GM19351 (cell line): ENCODE results near the gene PHF14.
A peak's percentile ranks its signal among the peaks of the same experiment; 100 is the strongest.
"Not testable (repeated sequence)": the region's sequence is repeated elsewhere in the genome, so short reads cannot be mapped to it uniquely, and the experiment has no call there.

Experiments used
- ATAC-seq: cut with Tn5 transposase; IDR thresholded peaks from one replicate; pipeline ENCODE4 v1.9.1; 2021; ENCODE audit warnings: mild to moderate bottlenecking, moderate library complexity; ENCODE audit not compliant: unreplicated experiment

The PHF14 gene

DNA sequence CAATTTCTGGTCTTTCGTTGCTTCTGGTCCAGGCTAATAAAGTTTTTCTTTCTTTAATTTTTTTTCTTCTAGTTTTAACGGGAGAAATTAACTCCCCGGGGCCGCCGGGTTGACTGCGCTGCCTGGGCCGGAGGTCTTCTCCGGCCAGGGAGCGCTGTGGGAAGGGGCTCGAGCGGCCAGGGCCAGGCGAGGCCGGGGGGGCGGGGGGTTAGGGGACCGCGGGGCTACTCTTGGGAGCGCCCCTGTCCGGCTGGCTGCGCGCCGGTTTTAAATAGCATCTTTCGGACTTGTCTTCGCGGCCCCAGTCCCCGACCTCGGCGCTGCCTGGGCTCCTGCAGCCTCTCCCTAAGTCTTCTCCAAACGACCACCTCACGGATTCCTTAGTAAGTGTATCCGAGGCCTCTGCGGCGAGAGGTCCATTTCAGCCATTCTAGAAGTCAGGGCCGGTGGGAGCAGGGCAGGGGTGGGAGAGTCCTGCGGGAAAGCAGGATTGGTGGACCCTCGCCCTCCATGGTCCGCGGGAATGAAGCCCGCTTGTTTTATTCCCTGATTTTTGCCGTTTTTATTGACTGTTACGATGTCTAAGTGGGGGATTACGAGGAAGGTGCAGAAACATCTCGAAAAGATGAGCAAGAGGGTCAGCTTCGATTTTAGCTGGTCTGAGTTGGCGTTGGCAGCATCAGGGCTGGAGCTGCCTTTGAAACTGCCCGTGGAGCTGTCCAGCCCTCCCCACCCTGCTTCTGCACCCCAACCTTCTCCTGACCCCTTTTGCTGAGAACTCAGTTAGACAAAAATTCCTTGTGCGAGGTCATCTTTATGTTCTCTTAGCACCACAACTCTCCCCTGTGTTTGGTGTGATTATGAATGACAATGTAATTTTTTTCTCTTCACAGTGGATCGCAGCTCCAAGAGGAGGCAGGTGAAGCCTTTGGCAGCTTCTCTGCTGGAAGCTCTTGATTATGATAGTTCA lies 555 bp downstream of the PHF14 start:
- ATAC-seq = peak; percentile 29

DNA sequence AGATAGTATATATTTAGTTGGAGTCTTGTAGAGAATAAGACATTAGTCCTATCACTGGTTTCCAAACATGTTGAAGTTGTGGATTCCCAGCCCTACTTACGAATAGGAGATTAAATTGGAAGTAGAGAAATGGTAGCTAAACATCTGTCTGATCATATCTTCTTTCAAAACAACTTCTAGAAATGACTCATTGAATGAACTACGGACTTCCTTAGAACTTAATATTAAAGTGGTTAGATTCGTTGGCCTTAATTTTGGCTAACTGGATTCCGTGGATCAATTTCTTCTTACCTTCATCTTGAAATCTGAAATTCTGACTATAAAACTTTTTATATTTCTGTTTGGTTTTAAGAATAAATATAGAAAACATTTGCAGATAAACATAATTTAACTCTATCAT lies 3.4 kb downstream of the PHF14 start:
- ATAC-seq = no peak

DNA sequence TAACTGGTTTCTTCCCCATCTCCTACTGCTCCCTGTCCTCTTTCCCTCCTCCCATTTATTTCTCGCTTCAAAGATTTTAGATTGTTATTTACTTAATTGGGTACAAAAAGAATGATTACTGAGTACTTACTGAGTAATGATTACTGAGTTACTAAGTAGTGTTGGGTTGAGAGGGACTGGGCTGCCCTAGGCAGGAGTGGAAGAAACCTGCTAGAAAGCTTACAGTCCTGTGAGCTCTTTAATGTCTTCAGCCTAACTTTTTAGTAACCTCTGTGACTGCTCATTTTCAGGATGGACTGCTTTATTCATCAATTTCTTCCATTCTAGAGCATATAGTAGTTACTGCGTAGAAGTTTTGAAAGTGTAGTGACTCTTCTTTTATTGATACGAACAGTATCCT lies 7.6 kb downstream of the PHF14 start:
- ATAC-seq = no peak

- ATAC-seq = not testable (repeated sequence)
These were observed 17.1 kb downstream of the PHF14 start for GRCh38 chr7:10990748-10991147.

DNA sequence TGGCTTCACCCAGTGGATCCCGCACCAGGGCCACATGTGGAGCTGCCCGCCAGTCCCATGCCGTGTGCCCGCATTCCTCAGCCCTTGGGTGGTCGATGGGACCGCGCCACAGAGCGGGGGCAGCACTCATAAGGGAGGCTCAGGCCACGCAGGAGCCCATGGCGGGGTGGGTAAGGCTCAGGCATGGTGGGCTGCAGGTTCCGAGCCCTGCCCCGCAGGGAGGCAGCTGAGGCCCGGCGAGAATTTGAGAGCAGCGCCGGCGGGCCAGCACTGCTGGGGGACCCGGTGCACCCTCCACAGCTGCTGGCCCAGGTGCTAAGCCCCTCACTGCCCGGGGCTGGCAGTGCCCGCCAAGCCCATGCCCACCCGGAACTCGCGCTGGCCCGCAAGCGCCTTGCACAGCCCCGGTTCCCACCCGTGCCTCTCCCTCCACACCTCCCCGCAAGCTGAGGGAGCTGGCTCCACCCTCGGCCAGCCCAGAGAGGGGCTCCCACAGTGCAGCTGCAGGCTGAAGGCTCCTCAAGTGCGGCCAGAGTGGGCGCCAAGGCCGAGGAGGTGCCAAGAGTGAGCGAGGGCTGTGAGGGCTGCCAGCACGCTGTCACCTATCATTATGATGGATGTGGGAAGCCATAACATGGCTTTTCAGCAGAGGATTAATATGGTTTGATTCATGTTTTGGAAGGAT lies 22.0 kb downstream of the PHF14 start:
- not testable (repeated sequence) for ATAC-seq

GRCh38 chr7:10998996-10999757 lies 25.5 kb downstream of the PHF14 start:
- no peak for ATAC-seq

- ATAC-seq = no peak
These were observed 31.5 kb downstream of the PHF14 start for GRCh38 chr7:11005202-11005601.

DNA sequence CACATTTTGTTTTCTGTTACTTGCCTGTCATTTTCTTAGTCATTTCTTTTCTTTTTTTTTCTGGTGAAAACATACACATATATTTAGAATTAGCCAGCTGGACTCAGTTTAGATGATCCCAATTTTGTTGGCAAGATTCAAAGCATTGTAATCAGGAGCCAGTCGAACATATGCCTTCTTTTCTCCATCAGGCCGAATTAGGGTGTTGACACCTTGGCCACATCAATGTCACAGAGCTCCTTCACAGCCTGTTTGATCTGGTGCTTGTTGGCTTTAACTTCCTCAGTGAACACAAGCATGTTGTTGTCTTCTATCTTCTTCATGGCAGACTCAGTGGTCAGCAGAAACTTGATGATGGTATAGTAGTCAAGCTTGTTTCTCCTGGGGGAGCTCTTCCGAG lies 32.6 kb downstream of the PHF14 start:
- no peak for ATAC-seq

DNA sequence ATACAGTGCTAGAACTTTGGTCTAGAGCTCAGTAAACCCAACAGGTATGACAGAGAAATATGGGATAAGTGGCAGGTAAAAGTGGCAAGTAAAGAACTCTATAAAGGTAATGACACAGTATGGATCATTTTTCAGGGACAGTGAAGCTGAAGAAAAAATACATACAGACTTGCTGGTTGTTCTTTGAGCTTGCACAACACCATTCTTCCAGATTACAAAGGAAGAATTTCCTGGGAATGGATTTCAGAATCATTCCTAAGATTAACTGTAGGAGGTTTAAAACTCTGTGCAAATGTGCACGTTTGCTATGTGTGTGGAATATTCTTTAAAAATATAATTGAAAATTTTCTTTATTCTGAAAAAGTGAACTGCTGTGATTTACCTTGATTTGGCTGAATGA lies 36.0 kb downstream of the PHF14 start:
- no peak for ATAC-seq

- no peak for ATAC-seq
These were observed 47.8 kb downstream of the PHF14 start for GRCh38 chr7:11021468-11021867.

GRCh38 chr7:11026452-11027359 lies 53.0 kb downstream of the PHF14 start:
- ATAC-seq = no peak

- no peak for ATAC-seq
These were observed 62.0 kb downstream of the PHF14 start for GRCh38 chr7:11035661-11036060.

DNA sequence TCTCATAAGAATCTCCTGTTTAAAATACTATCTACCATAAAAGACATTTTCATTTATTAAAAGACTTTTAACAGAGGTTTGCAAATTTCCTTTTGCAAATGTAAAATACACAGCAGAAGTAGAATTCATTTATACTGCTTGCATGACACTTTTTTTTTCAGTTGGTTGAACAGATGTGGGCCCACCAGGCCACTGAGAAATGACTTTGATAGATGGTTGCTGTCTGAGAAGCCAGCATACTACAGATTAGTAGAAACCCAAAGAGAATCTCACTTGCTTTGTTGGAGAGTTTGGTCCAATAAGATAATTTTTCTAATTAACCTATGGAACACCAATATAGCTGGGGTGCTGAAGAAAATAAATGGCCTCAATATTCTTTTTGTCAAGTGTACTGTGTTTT lies 66.3 kb downstream of the PHF14 start:
- ATAC-seq = no peak

DNA sequence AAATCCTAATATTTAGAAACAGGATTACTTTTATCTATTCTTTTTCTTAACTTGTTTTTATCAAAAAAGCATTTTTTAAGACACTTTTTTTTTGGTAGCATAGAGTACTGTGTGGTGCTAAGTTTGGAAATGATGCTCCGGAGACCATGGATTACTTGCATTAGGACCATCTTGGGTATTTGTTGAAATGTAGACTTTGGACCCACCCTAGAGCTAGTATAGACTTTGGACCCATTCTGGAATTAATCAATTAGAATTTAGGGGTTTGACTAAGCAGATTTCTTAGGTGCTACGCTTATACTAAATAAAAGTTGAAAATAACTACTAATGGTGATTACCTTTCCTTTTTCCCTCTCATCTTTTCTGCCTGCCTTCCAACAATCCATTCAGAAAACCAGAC lies 80.4 kb downstream of the PHF14 start:
- ATAC-seq = no peak

DNA sequence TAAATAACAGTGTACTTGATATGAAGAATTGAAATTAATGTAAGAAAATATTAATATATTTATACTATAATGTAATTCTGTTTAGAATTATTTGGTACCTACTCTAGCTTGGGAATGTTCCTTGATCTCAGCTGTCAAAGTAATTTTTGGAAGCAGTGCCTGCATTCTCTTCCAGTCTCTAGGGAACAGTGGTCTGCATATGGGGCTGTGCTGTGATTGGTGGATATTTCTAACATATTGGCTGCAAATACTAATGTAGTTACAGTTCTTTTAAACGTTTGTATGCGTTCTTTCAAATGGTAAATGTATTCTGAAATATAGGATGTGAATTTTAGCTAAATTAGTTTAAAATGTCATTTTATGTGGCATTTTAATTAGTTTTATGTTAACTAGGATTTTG lies 87.2 kb downstream of the PHF14 start:
- ATAC-seq = no peak

DNA sequence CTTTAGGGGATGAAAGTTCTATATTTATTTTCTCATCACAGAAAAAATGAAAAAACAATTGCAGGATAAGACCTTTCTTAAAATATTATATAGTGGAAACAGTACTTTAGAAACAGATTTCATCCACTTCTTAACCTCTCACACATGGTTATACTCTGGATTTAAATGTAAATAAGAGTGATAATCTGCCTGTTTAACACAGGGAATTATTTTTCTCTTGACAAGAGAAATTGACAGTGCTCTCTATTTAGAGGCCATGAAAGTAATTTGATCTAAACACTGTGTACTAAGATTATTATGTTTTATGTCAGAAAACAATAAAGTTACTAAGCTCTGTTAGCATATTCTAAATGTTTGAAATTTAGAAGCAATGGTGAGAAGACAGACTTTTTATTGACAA lies 88.4 kb downstream of the PHF14 start:
- ATAC-seq = no peak

GRCh38 chr7:11069591-11069990 lies 95.9 kb downstream of the PHF14 start:
- ATAC-seq = no peak

DNA sequence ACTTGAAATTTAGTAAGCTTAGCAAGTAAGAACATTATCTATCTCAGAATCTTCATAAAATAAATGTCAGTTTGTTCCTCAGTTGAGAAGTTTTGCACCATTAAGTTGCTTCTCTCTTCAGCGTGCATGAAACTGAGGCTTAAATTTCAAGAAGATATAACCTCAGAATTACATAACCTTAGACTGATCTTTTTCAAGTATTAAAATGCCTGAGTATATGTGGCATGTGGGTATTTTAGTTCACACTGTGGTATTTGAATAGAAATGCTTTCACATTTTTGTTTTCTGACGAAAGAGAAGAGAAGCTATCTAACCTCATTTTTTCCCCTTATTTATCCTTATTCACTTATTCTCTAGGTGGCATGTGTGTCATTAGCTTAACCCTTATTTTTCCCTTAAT lies 104.1 kb downstream of the PHF14 start:
- no peak for ATAC-seq

- peak; percentile 65 for ATAC-seq
These were observed 104.7 kb downstream of the PHF14 start for GRCh38 chr7:11078247-11078834.

- ATAC-seq = no peak
These were observed 106.2 kb downstream of the PHF14 start for GRCh38 chr7:11079907-11080306.
